ENCODE measurements around the gene SDHA. TPM values are rescaled to one million over a fixed set of nuclear protein-coding genes. Genes with fewer than 3 reads are reported as not detected.
A peak's percentile ranks its signal among the peaks of the same experiment; 100 is the strongest.

Gene SDHA
- total and polyA plus RNA-seq, 9 of the 15 experiments (the other 6 are each of a cell fraction or from before 2014, with no cell fraction given): 82.9 to 191 (median 130) TPM

DNA sequence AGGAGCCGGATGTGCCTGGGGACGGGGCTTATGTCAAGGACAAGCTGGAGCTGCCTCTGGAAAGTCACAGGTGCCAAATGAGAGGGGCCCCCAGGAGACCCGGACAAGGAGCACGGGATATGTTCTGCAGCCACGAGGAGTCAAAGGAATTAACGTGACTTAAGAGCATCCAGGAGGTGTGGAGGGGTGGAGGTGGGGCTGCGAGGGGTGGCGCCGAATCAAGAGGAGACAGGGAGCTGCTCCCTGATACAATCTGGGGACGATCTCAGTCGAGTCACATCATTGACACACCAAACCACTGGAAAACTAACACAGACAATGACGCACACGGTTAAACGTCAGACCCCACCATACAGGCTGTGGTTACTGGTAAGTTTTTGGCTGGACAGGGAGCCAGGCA lies 10.5 kb upstream of the SDHA start:
- WGBS (ENCODE audit: insufficient coverage, low coverage, missing lambda C conversion rate): 14% methylated on average over 14 of the region's 14 CpGs
- Histone ChIP-seq H3K4me3 (no peak overlapping the region), H3K4me2 (ENCODE audit: insufficient read depth, low read length) (peak overlapping the region; percentile 60), H3K9me1 (ENCODE audit: control insufficient read depth, insufficient read depth, low read length) (no peaks in the 10 kb centered on the region), H3K27ac (ENCODE audit: extremely low read depth, low read depth, low read length) (peak overlapping the region; percentile 51; the same call in 2 of the 3 replicates), H3K79me2 (ENCODE audit: control insufficient read depth, insufficient read depth, low read length) (peaks cover 38% of the 10 kb centered on the region), H3K4me1 (replicated peaks in 1 of 2; ENCODE audit: control insufficient read depth in 2 of 2, insufficient read depth in 2 of 2, low read length in 2 of 2) (peaks cover 24 to 27% of the 10 kb centered on the region in 2 experiments), H3K9ac (ENCODE audit: insufficient read depth in 1 of 2, low read depth in 2 of 2, low read length in 2 of 2) (peak overlapping the region; percentile 16 to 41; a peak in 2 of 4 replicates), H3K9me3 (replicated peaks; ENCODE audit: control insufficient read depth, insufficient read depth, low read depth, low read length) (no peaks in the 10 kb centered on the region), H2AFZ (ENCODE audit: low read depth, low read length) (no peak overlapping the region), H3K27me3 (ENCODE audit: control insufficient read depth in 2 of 2, insufficient read depth in 2 of 2, low read length in 2 of 2) (no peaks in the 10 kb centered on the region), H3K36me3 (ENCODE audit: control insufficient read depth, insufficient read depth, low read length) (peaks cover 28% of the 10 kb centered on the region), H4K20me1 (replicated peaks; ENCODE audit: control insufficient read depth, insufficient read depth, low read length) (peaks cover 31% of the 10 kb centered on the region)
- BruUV-seq (replicated peaks): no TSS peak
- CTCF ChIA-PET (ENCODE audit: low intra/inter-chr PET ratio): no interaction called here
- peak; percentile 60 to 71 (median 68) for DNase-seq (ENCODE audit: extremely low read depth in 1 of 4, low spot score in 3 of 4)
- intact Hi-C loops (cut with micrococcal nuclease): no loop called here
- in situ Hi-C loops (cut with MboI): no loop called here
- FAIRE-seq: peak; percentile 83
- POLR2A ChIA-PET: interaction anchor here (0.6 to 1.2 kb wide), 6 partner anchors 9 to 71 kb away, joined by 3 to 7 read pairs (median 3); partner anchors contain the start of genes CCDC127 and SDHA
- ATAC-seq: peak; percentile 79
- TF ChIP-seq ATF3 (IDR thresholded peaks at IDR 0.05): peak; percentile 63
- TF ChIP-seq ATF3 (CRISPR knock-in tag; conservative IDR thresholded peaks at IDR 0.05): no peak
- TF ChIP-seq, protein P1, sequence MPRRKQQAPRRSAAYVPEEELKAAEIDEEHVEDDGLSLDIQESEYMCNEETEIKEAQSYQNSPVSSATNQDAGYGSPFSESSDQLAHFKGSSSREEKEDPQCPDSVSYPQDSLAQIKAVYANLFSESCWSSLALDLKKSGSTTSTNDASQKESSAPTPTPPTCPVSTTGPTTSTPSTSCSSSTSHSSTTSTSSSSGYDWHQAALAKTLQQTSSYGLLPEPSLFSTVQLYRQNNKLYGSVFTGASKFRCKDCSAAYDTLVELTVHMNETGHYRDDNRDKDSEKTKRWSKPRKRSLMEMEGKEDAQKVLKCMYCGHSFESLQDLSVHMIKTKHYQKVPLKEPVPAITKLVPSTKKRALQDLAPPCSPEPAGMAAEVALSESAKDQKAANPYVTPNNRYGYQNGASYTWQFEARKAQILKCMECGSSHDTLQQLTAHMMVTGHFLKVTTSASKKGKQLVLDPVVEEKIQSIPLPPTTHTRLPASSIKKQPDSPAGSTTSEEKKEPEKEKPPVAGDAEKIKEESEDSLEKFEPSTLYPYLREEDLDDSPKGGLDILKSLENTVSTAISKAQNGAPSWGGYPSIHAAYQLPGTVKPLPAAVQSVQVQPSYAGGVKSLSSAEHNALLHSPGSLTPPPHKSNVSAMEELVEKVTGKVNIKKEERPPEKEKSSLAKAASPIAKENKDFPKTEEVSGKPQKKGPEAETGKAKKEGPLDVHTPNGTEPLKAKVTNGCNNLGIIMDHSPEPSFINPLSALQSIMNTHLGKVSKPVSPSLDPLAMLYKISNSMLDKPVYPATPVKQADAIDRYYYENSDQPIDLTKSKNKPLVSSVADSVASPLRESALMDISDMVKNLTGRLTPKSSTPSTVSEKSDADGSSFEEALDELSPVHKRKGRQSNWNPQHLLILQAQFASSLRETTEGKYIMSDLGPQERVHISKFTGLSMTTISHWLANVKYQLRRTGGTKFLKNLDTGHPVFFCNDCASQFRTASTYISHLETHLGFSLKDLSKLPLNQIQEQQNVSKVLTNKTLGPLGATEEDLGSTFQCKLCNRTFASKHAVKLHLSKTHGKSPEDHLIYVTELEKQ (CRISPR knock-in tag; IDR thresholded peaks at IDR 0.05): no peak
- no peak for TF ChIP-seq RERE (CRISPR knock-in tag; IDR thresholded peaks at IDR 0.05; ENCODE audit: borderline replicate concordance)
- TF ChIP-seq MNT (conservative IDR thresholded peaks at IDR 0.05): 0 out of 4 replicates have a peak, but pooled peaks of 1 of the 2 experiments have one; percentile 18
- no peak for TF ChIP-seq SAP30 (IDR thresholded peaks at IDR 0.05; ENCODE audit: borderline replicate concordance, insufficient read depth, low read depth, low read length, poor library complexity, severe bottlenecking)
- TF ChIP-seq EWSR1 (IDR thresholded peaks at IDR 0.05; ENCODE audit: borderline replicate concordance, low read depth, partially characterized antibody): no peak
- no peak for TF ChIP-seq RHOXF2B (CRISPR knock-in tag; conservative IDR thresholded peaks at IDR 0.05)
- TF ChIP-seq CREM (IDR thresholded peaks at IDR 0.05; ENCODE audit: low read depth): peak; percentile 94

Data from K562 (cell line).